Adipocyte (in vitro differentiated cells): ENCODE results near the gene CMIP.
"Not testable (repeated sequence)": the region's sequence is repeated elsewhere in the genome, so short reads cannot be mapped to it uniquely, and the experiment has no call there.

ENCODE experiments used
- DNase-seq: peaks from one replicate; pipeline ENCODE4 v3.0.0-alpha.2; 2015; ENCODE audit warnings: low read depth
- H3K27me3 ChIP-seq: replicated peaks from 2 replicates; pipeline ENCODE4 v1.7.0; 2013; ENCODE audit warnings: mild to moderate bottlenecking, low read length, moderate library complexity; ENCODE audit not compliant: control insufficient read depth, insufficient read depth
- H3K36me3 ChIP-seq: 2 replicates; pipeline ENCODE4 v1.7.0; 2013; ENCODE audit warnings: low read length, mild to moderate bottlenecking, moderate library complexity; ENCODE audit not compliant: control insufficient read depth, insufficient read depth, severe bottlenecking
- H3K4me1 ChIP-seq: 2 replicates; pipeline ENCODE4 v1.7.0; 2013; ENCODE audit warnings: mild to moderate bottlenecking, low read length, moderate library complexity; ENCODE audit not compliant: control insufficient read depth, insufficient read depth
- H3K4me3 ChIP-seq: 2 replicates; pipeline ENCODE4 v1.7.0; 2013; ENCODE audit warnings: mild to moderate bottlenecking, low read length, moderate library complexity
- H3K9ac ChIP-seq: 2 replicates; pipeline ENCODE4 v1.7.0; 2013; ENCODE audit warnings: mild to moderate bottlenecking, low read length, moderate library complexity
- H3K9me3 ChIP-seq: 2 replicates; pipeline ENCODE4 v1.7.0; 2013; ENCODE audit warnings: mild to moderate bottlenecking, low read length, moderate library complexity; ENCODE audit not compliant: control insufficient read depth

Gene CMIP

GRCh38 chr16:81444448-81445121 lies at the start of gene CMIP:
TSS of gene CMIP (plus strand) at chr16:81444808.
- Histone ChIP-seq H3K9me3 (no peaks in the 10 kb centered on the region), H3K9ac (peak within 1 kb of the TSS; percentile 94), H3K4me1 (peaks cover 32% of the 10 kb centered on the region), H3K4me3 (peak within 1 kb of the TSS; percentile 97), H3K27me3 (no peaks in the 10 kb centered on the region), H3K36me3 (no peaks in the 10 kb centered on the region)
- peak; percentile 95 for DNase-seq

GRCh38 chr16:81394966-81395655 lies 49.5 kb upstream of the CMIP start:
- Histone ChIP-seq H3K9ac (no peak overlapping the region), H3K9me3 (peaks cover 7% of the 10 kb centered on the region), H3K27me3 (no peaks in the 10 kb centered on the region), H3K4me1 (no peaks in the 10 kb centered on the region), H3K4me3 (no peak overlapping the region), H3K36me3 (peaks cover 12% of the 10 kb centered on the region)
- no peak for DNase-seq

DNA sequence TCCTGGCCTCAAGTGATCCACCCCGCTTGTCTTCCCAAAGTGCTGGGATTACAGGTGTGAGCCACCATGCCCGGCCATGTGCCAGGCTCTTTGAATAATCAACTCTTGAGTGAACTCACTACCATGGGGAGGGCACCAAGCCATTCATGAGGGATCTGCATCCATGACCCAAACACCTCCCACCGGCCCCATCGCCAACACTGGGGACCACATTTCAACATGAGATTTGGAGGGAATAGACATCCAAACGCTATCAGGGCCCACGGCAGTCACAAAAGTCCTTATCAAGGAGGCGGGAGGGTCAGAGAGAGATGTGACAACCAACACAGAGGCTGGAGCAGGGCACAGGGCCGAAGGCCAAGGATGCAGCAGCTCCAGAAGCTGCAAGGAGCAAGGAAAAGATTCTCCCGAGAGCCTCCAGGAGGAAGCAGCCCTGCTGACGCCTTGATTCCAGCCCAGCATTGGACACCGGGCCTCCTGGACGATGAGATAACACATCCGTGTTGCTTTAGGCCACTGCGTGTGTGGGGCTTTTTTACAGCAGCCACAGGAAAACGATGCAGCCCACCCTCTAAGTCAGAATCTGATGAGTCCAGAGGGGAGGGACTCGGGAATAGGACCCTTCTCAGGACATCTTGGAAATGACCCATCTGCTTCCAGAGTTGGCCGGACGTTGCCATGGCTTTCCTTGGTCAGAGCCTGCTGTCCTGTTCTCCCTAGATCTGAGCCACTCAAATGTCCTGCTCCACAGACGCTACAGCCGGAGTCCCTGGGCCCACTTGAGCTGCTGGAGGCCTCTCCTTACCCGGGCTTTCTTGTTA lies 47.3 kb upstream of the CMIP start:
- no peaks in the 10 kb centered on the region for H3K27me3 ChIP-seq
- no peaks in the 10 kb centered on the region for H3K36me3 ChIP-seq
- H3K4me1 ChIP-seq: peaks cover 6% of the 10 kb centered on the region
- H3K4me3 ChIP-seq: no peak overlapping the region
- H3K9me3 ChIP-seq: peaks cover 9% of the 10 kb centered on the region
- DNase-seq: no peak
- H3K9ac ChIP-seq: no peak overlapping the region

GRCh38 chr16:81397879-81398520 lies 46.6 kb upstream of the CMIP start:
- Histone ChIP-seq H3K9me3 (peaks cover 9% of the 10 kb centered on the region), H3K9ac (no peak overlapping the region), H3K4me1 (peaks cover 6% of the 10 kb centered on the region), H3K36me3 (no peaks in the 10 kb centered on the region), H3K4me3 (no peak overlapping the region), H3K27me3 (no peaks in the 10 kb centered on the region)
- DNase-seq: no peak

DNA sequence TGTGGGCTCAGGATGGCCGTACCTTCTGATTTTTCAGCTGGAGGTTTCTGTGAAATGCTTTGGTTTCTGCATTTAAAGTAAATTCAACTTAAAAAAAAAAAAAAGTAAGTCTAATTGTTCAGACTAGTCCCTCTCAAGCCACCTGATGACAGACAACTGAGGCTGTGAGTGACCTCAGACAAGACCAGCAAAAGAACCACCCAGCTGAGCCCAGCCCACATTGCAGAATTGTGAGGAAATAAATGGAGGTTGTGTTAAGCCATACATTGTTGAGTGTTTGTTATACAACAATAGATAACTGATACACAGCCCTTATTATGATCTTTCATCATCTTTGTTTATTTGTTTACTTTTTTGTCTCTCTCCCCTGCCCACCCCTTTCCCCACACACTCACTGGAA lies 44.7 kb upstream of the CMIP start:
- Histone ChIP-seq H3K4me1 (peaks cover 11% of the 10 kb centered on the region), H3K9me3 (peaks cover 9% of the 10 kb centered on the region), H3K36me3 (no peaks in the 10 kb centered on the region), H3K9ac (no peak overlapping the region), H3K4me3 (no peak overlapping the region), H3K27me3 (no peaks in the 10 kb centered on the region)
- DNase-seq: no peak

DNA sequence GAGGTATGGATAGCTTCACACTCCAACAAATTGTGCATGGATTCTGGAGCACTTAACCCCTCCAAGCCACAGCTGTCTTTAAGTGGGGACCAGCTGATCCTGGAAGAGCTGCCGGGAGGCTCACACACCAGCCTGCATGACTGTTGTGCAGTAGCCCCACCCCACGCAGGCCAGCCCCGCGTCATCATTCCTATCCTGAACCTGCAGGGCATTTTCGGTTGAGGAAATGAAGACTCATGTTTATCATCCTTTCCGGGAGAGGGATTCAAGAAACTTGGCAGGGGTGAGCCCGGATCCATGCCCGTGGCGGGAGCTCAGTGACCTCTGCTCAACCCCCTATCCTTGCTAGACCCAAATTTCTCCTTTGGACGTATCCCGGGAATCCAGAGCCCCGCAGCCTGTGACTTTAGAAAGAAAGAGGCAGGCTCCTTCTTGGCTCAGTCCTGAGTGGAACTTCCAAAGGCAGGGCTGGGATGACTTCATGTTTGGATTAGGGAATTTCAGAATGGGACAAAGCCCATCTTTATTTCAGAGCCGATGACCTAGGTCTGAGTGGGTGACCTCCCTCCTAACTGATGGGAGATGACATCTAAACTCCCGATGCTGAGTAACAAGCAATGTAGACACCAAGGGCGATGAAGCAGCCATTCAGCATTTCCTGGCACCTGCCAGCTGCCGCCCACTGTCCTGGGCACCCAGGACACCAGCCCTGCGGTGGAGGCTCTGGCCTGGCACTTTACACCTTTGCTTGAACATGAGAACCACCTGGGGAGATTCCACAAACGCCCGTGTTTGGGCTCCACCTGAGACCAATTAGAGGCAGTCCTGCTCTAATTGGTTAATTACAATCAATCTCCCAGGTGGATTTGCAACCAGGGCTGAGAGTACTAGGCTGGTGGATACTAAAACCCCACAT lies 43.3 kb upstream of the CMIP start:
- no peaks in the 10 kb centered on the region for H3K36me3 ChIP-seq
- H3K9ac ChIP-seq: no peak overlapping the region
- peaks cover 9% of the 10 kb centered on the region for H3K9me3 ChIP-seq
- no peaks in the 10 kb centered on the region for H3K27me3 ChIP-seq
- peak overlapping the region; percentile 51 for H3K4me3 ChIP-seq
- peak; percentile 79 for DNase-seq
- H3K4me1 ChIP-seq: peaks cover 11% of the 10 kb centered on the region

DNA sequence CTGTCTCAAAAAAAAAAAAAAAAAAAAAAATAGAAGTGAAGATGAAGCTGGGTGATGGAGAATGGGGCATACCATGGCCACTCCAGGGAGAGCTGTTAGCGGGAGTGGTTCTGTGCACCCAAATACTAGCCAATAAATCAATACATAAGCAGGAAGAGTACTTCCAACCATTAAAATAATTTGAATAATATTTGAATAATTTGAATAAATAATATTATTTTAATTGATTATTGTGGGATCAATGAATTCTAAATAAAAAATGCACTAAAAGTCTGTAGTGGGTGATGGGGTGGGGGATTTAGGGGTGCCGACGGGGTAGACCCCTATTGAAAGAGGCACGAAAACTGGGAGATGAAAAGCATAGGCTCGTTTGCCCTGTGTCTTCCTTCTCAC lies 41.4 kb upstream of the CMIP start:
- no peak overlapping the region for H3K4me3 ChIP-seq
- peaks cover 11% of the 10 kb centered on the region for H3K4me1 ChIP-seq
- no peak for DNase-seq
- no peaks in the 10 kb centered on the region for H3K36me3 ChIP-seq
- H3K9ac ChIP-seq: peak overlapping the region; percentile 37
- peaks cover 9% of the 10 kb centered on the region for H3K9me3 ChIP-seq
- H3K27me3 ChIP-seq: no peaks in the 10 kb centered on the region

- Histone ChIP-seq H3K4me3 (peak overlapping the region; percentile 66), H3K36me3 (no peaks in the 10 kb centered on the region), H3K27me3 (no peaks in the 10 kb centered on the region), H3K9ac (peak overlapping the region; percentile 37), H3K4me1 (peaks cover 11% of the 10 kb centered on the region), H3K9me3 (peaks cover 9% of the 10 kb centered on the region)
- peak; percentile 93 for DNase-seq
Observed at GRCh38 chr16:81403601-81404391, 40.8 kb upstream of the CMIP start.

DNA sequence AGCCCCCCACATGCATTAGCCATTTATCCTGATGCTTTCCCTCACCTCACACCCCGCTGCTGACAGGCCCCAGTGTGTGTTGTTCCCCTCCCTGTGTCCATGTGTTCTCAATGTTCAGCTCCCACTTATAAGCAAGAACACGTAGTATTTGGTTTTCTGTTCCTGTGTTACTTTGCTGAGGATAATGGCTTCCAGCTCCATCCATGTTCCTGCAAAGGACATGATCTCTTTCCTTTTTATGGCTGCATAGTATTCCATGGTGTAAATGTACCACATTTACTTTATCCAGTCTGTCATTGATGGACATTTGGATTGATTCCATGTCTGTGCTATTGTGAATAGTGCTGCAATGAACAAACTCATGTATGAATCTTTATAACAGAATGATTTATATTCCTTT lies 39.6 kb upstream of the CMIP start:
- H3K9me3 ChIP-seq, DNase-seq, H3K9ac ChIP-seq, H3K36me3 ChIP-seq, H3K27me3 ChIP-seq, H3K4me3 ChIP-seq: not testable (repeated sequence)
- H3K4me1 ChIP-seq: peaks cover 11% of the 10 kb centered on the region

DNA sequence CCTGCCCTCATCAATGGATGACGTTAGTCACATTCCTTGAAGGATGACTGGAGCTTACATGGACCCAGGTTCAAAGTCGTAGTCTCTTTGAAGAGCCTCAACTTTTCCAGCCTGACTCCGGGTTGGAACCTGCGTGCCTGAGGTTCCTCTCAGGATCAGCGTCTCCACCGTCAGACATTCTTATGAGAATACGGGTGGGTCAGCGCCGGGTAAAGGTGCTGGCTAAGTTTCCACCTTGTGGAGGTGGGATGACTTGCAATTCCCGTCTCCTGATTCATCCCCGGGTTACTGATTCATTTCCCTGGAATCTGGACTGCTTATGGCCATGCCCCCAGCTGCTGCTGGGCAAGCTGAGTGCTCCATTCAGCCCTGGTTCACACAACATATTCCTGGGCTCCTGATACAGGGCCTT lies 38.9 kb upstream of the CMIP start:
- peak; percentile 51 for DNase-seq
- H3K36me3 ChIP-seq: no peaks in the 10 kb centered on the region
- no peaks in the 10 kb centered on the region for H3K9me3 ChIP-seq
- no peak overlapping the region for H3K4me3 ChIP-seq
- H3K9ac ChIP-seq: no peak overlapping the region
- peaks cover 11% of the 10 kb centered on the region for H3K4me1 ChIP-seq
- H3K27me3 ChIP-seq: no peaks in the 10 kb centered on the region
